ENCODE results near the gene ZNF230. TPM values are rescaled to one million over a fixed set of nuclear protein-coding genes. Genes with fewer than 3 reads are reported as not detected.

The ZNF230 gene
- total and polyA plus RNA-seq, 7 donors: 0.25 to 1.8 (median 1.0) TPM

DNA sequence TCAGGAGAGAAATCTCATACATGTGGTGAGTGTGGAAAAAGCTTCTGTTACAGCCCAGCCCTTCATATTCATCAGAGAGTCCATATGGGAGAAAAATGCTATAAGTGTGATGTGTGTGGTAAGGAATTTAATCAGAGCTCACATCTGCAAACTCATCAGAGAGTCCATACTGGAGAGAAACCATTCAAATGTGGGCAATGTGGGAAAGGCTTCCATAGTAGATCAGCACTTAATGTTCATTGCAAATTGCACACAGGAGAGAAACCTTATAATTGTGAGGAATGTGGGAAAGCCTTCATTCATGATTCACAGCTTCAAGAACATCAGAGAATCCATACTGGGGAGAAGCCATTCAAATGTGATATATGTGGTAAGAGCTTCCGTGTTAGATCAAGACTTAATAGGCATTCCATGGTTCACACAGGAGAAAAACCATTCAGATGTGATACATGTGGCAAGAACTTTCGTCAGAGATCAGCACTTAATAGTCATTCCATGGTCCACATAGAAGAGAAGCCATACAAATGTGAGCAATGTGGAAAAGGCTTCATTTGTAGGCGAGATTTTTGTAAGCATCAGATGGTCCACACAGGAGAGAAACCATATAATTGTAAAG, 36.6 kb upstream of the ZNF230 start:
- 98 to 100% (median 100%) methylated on average over 3 of the region's 3 CpGs for WGBS, 3 donors
- intact Hi-C loops (cut with DNase I): no loop called here
- DNase-seq (no peak), ATAC-seq (no peak)
- Histone ChIP-seq H3K36me3 (ENCODE audit: insufficient read depth in 1 of 2, low read depth in 1 of 2) (peaks cover 36 to 38% of the 10 kb centered on the region in 2 donors), H3K4me1 (no peaks in the 10 kb centered on the region), H3K4me3 (no peak overlapping the region), H3K9me3 (peaks cover 92% of the 10 kb centered on the region), H3K27me3 (ENCODE audit: insufficient read depth in 3 of 3, low read length in 2 of 3) (no peaks in the 10 kb centered on the region), H3K27ac (no peak overlapping the region)
- no peak for TF ChIP-seq CTCF (IDR thresholded peaks at IDR 0.05)

- H3K36me3 ChIP-seq (ENCODE audit: insufficient read depth in 1 of 2, low read depth in 1 of 2): no peaks in the 10 kb centered on the region
- intact Hi-C loops (cut with DNase I): no loop called here
- no peak for ATAC-seq
- WGBS, 3 donors: 92 to 98% (median 94%) methylated on average over 1 of the region's 1 CpG
- no peak for DNase-seq
- H3K9me3 ChIP-seq: peaks cover 96% of the 10 kb centered on the region
- H3K27me3 ChIP-seq (ENCODE audit: insufficient read depth in 3 of 3, low read length in 2 of 3): no peaks in the 10 kb centered on the region
- H3K27ac ChIP-seq: no peak overlapping the region
- no peak for TF ChIP-seq CTCF (IDR thresholded peaks at IDR 0.05)
- H3K4me3 ChIP-seq: no peak overlapping the region
- no peaks in the 10 kb centered on the region for H3K4me1 ChIP-seq
Measured at GRCh38 chr19:43976732-43977131, 26.0 kb upstream of the ZNF230 start.

GRCh38 chr19:43983544-43983911, 19.2 kb upstream of the ZNF230 start:
- DNase-seq (no peak), ATAC-seq (no peak)
- peak overlapping the region; percentile 62 for H3K27ac ChIP-seq
- whole genome bisulfite sequencing, 3 donors: 58 to 67% (median 59%) methylated on average over 2 of the region's 2 CpGs
- peaks cover 77% of the 10 kb centered on the region for H3K9me3 ChIP-seq
- H3K27me3 ChIP-seq (ENCODE audit: insufficient read depth in 3 of 3, low read length in 2 of 3): no peaks in the 10 kb centered on the region
- H3K4me3 ChIP-seq: peak overlapping the region; percentile 81
- intact Hi-C loops (cut with DNase I): loop anchor here in 1 of 2 donors (10.0 kb wide), 1 partner anchor 111 kb away; the partner anchor contains the start of gene ZNF224
- peaks cover 5 to 6% of the 10 kb centered on the region in 2 donors for H3K36me3 ChIP-seq (ENCODE audit: insufficient read depth in 1 of 2, low read depth in 1 of 2)
- TF ChIP-seq CTCF (IDR thresholded peaks at IDR 0.05): no peak
- peaks cover 4% of the 10 kb centered on the region for H3K4me1 ChIP-seq

DNA sequence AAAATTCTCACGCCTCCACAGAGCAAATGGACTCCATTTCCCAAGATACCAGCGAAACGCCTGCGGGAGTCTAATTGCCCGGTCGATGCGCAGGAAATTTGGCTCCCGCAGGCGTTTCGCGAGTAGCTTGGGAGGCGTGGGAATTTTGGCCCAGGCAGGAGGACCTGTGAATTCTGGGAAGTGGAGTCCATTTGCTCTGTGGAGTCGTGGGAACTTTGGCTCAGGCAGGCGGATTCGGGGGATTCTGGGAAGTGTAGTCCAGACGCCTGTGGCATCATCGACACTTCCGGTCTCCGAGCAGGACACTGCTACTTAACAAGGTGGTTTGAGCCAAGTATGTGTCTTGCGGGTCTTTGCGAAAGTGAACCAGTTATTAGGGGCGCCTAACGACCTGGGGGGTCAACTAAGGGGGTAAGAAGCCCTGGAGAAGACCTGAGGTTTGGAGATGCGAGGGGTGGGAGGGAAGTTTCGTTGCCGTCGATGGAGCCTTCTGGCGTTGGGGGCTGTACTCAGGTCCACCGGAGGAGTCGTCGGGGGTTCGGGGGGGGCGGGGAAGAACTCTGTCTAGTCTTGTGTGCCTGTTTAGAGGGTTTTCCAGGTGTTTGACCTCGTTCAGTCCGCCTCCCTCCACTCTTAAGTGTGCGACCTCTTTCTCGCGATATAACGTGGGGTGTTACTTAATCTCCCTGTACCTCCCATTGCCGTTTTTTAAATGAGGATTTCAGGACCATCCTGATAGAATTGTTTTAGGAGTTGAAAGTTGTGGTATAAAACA, 18.7 kb upstream of the ZNF230 start, which contains the start of gene ZNF155:
Gene ZNF155, plus strand, starts transcription at position 277 of the 775 bp plus-strand sequence. CDS start 4,356 bp downstream, outside the sequence.
- 0 to 1% (median 1%) methylated on average over 39 to 40 of the region's 40 CpGs for WGBS, 3 donors
- peak; percentile 100 for ATAC-seq
- peaks cover 6 to 10% of the 10 kb centered on the region in 2 donors for H3K36me3 ChIP-seq (ENCODE audit: insufficient read depth in 1 of 2, low read depth in 1 of 2)
- H3K9me3 ChIP-seq: peaks cover 79% of the 10 kb centered on the region
- H3K27me3 ChIP-seq (ENCODE audit: insufficient read depth in 3 of 3, low read length in 2 of 3): no peaks in the 10 kb centered on the region
- TF ChIP-seq CTCF (IDR thresholded peaks at IDR 0.05): no peak
- H3K27ac ChIP-seq: peak within 1 kb of the TSS; percentile 62
- intact Hi-C loops (cut with DNase I): loop anchor here (2.0 to 10.0 kb wide), 2 partner anchors 15 to 111 kb away; partner anchors contain the start of gene ZNF224 (in 1 of the 2)
- H3K4me3 ChIP-seq: peak within 1 kb of the TSS; percentile 81
- DNase-seq: peak; percentile 89 to 93
- H3K4me1 ChIP-seq: peaks cover 4% of the 10 kb centered on the region
